T-helper 22 cell (primary cell): Measurements from ENCODE around the gene ACOXL.

Experiments
- DNase-seq: peaks from one replicate; pipeline ENCODE4 v3.0.0-alpha.2; 2020; ENCODE audit warnings: low read depth

Gene ACOXL

GRCh38 chr2:110876167-110876999 is 144.0 kb downstream of the ACOXL start:
- no peak for DNase-seq

GRCh38 chr2:110877031-110877827 is 144.9 kb downstream of the ACOXL start:
- no peak for DNase-seq

- DNase-seq = no peak
These were observed 145.8 kb downstream of the ACOXL start for GRCh38 chr2:110878150-110878549.

GRCh38 chr2:110881908-110882307 is 149.5 kb downstream of the ACOXL start:
- DNase-seq = no peak

- DNase-seq = no peak
These were observed 151.0 kb downstream of the ACOXL start for GRCh38 chr2:110883406-110883805.

GRCh38 chr2:110885256-110885655 is 152.9 kb downstream of the ACOXL start:
- no peak for DNase-seq

- no peak for DNase-seq
These were observed 154.6 kb downstream of the ACOXL start for GRCh38 chr2:110886826-110887573.

GRCh38 chr2:110888411-110888810 is 156.0 kb downstream of the ACOXL start:
- no peak for DNase-seq

- no peak for DNase-seq
These were observed 159.3 kb downstream of the ACOXL start for GRCh38 chr2:110891626-110892025.

GRCh38 chr2:110896226-110896625 is 163.9 kb downstream of the ACOXL start:
- DNase-seq = no peak

GRCh38 chr2:110897966-110898365 is 165.6 kb downstream of the ACOXL start:
- DNase-seq = no peak

GRCh38 chr2:110900191-110900590 is 167.8 kb downstream of the ACOXL start:
- DNase-seq = no peak

- DNase-seq = no peak
These were observed 171.2 kb downstream of the ACOXL start for GRCh38 chr2:110903548-110903947.

- no peak for DNase-seq
These were observed 171.9 kb downstream of the ACOXL start for GRCh38 chr2:110904116-110904778.

GRCh38 chr2:110904779-110905148 is 172.4 kb downstream of the ACOXL start:
- DNase-seq = no peak

- no peak for DNase-seq
These were observed 172.8 kb downstream of the ACOXL start for GRCh38 chr2:110905217-110905616.

- no peak for DNase-seq
These were observed 174.4 kb downstream of the ACOXL start for GRCh38 chr2:110906613-110907298.

GRCh38 chr2:110909501-110909900 is 177.1 kb downstream of the ACOXL start:
- DNase-seq = no peak

GRCh38 chr2:110910423-110910822 is 178.1 kb downstream of the ACOXL start:
- DNase-seq = no peak

GRCh38 chr2:110919738-110920137 is 187.4 kb downstream of the ACOXL start:
- DNase-seq = no peak

GRCh38 chr2:110925479-110925878 is 193.1 kb downstream of the ACOXL start:
- DNase-seq = no peak
